ENCODE results near the gene GSK3A. TPM values are rescaled to one million over a fixed set of nuclear protein-coding genes. Genes with fewer than 3 reads are reported as not detected.

Gene GSK3A
- total and polyA plus RNA-seq, 2 donors (not counting 1 experiment from before 2014, with no cell fraction given): 38.5 to 42.0 TPM

DNA sequence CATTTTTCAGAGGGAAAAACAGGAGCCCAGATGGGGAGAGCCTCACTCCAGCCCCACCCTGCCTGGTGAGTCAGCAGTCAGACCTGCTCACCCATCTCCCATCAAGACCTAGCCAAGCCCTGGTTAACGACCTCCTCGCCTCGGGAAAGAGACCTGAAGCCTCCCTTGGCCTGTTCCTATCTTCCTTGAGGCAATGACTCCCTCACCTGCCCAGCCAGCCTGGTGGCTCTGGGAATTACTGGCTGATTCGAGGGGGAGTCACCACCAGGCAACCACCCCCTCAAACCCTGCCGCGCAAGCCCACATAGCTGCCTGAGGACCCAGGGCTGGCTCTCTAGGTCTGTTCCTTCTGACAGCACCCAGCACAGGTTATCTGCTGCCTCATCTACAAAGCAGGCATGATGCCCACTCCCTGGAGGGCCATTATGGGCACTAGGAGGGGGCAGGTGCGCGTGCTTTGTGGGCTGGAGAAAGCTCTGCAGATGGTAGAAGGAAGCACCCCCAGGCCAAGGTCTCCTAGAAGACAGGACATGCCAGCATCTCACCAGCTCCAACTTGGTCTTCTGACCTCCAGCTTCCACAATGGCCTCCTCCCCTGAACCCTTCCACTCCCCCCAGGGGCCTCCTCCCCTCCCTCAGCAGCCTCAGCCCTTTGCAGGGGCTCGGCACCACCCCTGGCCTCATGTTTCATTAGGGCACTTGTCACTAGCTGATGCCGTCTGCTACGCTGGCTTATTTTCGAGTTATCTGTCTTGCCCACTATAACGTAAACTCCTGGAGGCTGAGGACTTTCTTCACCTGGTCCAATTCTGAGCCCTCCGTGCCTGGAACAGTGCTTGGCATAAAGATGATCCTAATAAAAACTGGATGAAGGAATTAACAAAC lies 35.3 kb downstream of the GSK3A start:
- TF ChIP-seq, protein P1, sequence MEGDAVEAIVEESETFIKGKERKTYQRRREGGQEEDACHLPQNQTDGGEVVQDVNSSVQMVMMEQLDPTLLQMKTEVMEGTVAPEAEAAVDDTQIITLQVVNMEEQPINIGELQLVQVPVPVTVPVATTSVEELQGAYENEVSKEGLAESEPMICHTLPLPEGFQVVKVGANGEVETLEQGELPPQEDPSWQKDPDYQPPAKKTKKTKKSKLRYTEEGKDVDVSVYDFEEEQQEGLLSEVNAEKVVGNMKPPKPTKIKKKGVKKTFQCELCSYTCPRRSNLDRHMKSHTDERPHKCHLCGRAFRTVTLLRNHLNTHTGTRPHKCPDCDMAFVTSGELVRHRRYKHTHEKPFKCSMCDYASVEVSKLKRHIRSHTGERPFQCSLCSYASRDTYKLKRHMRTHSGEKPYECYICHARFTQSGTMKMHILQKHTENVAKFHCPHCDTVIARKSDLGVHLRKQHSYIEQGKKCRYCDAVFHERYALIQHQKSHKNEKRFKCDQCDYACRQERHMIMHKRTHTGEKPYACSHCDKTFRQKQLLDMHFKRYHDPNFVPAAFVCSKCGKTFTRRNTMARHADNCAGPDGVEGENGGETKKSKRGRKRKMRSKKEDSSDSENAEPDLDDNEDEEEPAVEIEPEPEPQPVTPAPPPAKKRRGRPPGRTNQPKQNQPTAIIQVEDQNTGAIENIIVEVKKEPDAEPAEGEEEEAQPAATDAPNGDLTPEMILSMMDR (IDR thresholded peaks at IDR 0.05): no peak
- no peak for TF ChIP-seq EZH2 (IDR thresholded peaks at IDR 0.05; ENCODE audit: borderline replicate concordance, insufficient read depth, low read depth, low read length, poor library complexity, severe bottlenecking)
- intact Hi-C loops (cut with micrococcal nuclease): no loop called here
- Histone ChIP-seq H3K27ac (ENCODE audit: low read length in 2 of 2) (no peak overlapping the region), H3K4me1 (ENCODE audit: control insufficient read depth in 2 of 2, insufficient read depth in 2 of 2, low read length in 2 of 2) (peaks cover 22% of the 10 kb centered on the region in 2 donors), H3K4me3 (ENCODE audit: control extremely low read depth in 1 of 5, extremely low read depth in 1 of 5, insufficient read depth in 1 of 5, low read depth in 2 of 5, low read length in 4 of 5) (no peak overlapping the region), H3K27me3 (replicated peaks in 1 of 4; ENCODE audit: control extremely low read depth in 1 of 4, control insufficient read depth in 3 of 4, insufficient read depth in 4 of 4, low read length in 3 of 4) (no peaks in the 10 kb centered on the region), H3K9ac (ENCODE audit: low read length) (no peak overlapping the region), H3K79me2 (ENCODE audit: control insufficient read depth, insufficient read depth, low read length) (peaks cover 93% of the 10 kb centered on the region), H2AFZ (ENCODE audit: insufficient read depth, low read depth, low read length, poor library complexity, severe bottlenecking) (no peak overlapping the region), H3K36me3 (replicated peaks in 1 of 2; ENCODE audit: control extremely low read depth in 1 of 2, control insufficient read depth in 1 of 2, extremely low read depth in 1 of 2, insufficient read depth in 2 of 2, low read length in 1 of 2) (peaks cover 0 to 85% of the 10 kb centered on the region in 2 experiments), H4K20me1 (ENCODE audit: control insufficient read depth, insufficient read depth, low read length, poor library complexity, severe bottlenecking) (peaks cover 88% of the 10 kb centered on the region), H3K4me2 (replicated peaks; ENCODE audit: low read depth, low read length, poor library complexity, severe bottlenecking) (no peak overlapping the region), H3K9me3 (ENCODE audit: control extremely low read depth in 1 of 3, control insufficient read depth in 2 of 3, insufficient read depth in 1 of 3, low read length in 2 of 3) (peaks cover 0 to 4% (median 0%) of the 10 kb centered on the region in 3 donors)
- no peak for DNase-seq
- Mint-ChIP-seq H3K9me3 (ENCODE audit: insufficient read depth) (no peaks in the 10 kb centered on the region), H3K4me3 (no peak overlapping the region), H3K27ac (peak overlapping the region; percentile 46), H3K4me1 (peaks cover 46% of the 10 kb centered on the region), H3K27me3 (no peaks in the 10 kb centered on the region)
- CTCF ChIA-PET: interaction anchor here (0.7 kb wide), 1 partner anchor 9 kb away, joined by 3 read pairs; no protein-coding TSS in a partner anchor
- no peak for ATAC-seq (ENCODE audit: low read depth)
- 96% methylated on average over 10 of the region's 14 CpGs for WGBS (ENCODE audit: insufficient coverage)
- POLR2A ChIA-PET: no interaction called here

DNA sequence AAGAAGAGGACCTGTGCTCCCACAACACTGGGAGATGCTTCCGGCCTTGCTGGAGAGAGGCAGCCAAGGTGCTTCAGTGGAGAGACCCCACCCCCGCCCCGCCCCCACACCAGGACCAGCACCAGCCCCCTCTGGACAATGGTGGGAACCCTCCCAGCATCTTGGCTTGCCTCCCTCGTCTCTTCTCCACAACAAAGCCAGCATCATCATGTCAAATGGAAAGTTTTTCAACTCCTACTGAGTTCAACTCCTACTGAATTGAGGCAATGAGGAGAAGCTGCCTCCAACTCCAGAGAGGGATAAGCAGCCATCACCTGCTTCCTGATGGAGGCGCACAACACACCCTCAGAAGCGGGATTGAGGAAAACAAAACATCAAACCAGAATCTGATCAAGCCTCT lies 37.7 kb downstream of the GSK3A start:
- H4K20me1 ChIP-seq (ENCODE audit: control insufficient read depth, insufficient read depth, low read length, poor library complexity, severe bottlenecking): peaks cover 70% of the 10 kb centered on the region
- no peak overlapping the region for H3K27ac ChIP-seq (ENCODE audit: low read length in 2 of 2)
- H3K27ac Mint-ChIP-seq: peak overlapping the region; percentile 32
- ATAC-seq (ENCODE audit: low read depth) (no peak), DNase-seq (no peak)
- peaks cover 70% of the 10 kb centered on the region for H3K79me2 ChIP-seq (ENCODE audit: control insufficient read depth, insufficient read depth, low read length)
- WGBS (ENCODE audit: insufficient coverage): 90% methylated on average over 3 of the region's 6 CpGs
- H3K27me3 ChIP-seq (replicated peaks in 1 of 4; ENCODE audit: control extremely low read depth in 1 of 4, control insufficient read depth in 3 of 4, insufficient read depth in 4 of 4, low read length in 3 of 4): no peaks in the 10 kb centered on the region
- no peak overlapping the region for H3K4me2 ChIP-seq (replicated peaks; ENCODE audit: low read depth, low read length, poor library complexity, severe bottlenecking)
- H3K4me3 ChIP-seq (ENCODE audit: control extremely low read depth in 1 of 5, extremely low read depth in 1 of 5, insufficient read depth in 1 of 5, low read depth in 2 of 5, low read length in 4 of 5): no peak overlapping the region
- peaks cover 45 to 47% of the 10 kb centered on the region in 2 donors for H3K4me1 ChIP-seq (ENCODE audit: control insufficient read depth in 2 of 2, insufficient read depth in 2 of 2, low read length in 2 of 2)
- peaks cover 0 to 75% of the 10 kb centered on the region in 2 experiments for H3K36me3 ChIP-seq (replicated peaks in 1 of 2; ENCODE audit: control extremely low read depth in 1 of 2, control insufficient read depth in 1 of 2, extremely low read depth in 1 of 2, insufficient read depth in 2 of 2, low read length in 1 of 2)
- H3K9ac ChIP-seq (ENCODE audit: low read length): no peak overlapping the region
- peaks cover 67% of the 10 kb centered on the region for H3K4me1 Mint-ChIP-seq
- H3K4me3 Mint-ChIP-seq: no peak overlapping the region
- ChIA-PET POLR2A (no interaction called here), CTCF (no interaction called here)
- no peaks in the 10 kb centered on the region for H3K9me3 Mint-ChIP-seq (ENCODE audit: insufficient read depth)
- no peak for TF ChIP-seq EZH2 (IDR thresholded peaks at IDR 0.05; ENCODE audit: borderline replicate concordance, insufficient read depth, low read depth, low read length, poor library complexity, severe bottlenecking)
- TF ChIP-seq, protein P1 (IDR thresholded peaks at IDR 0.05): no peak
- intact Hi-C loops (cut with micrococcal nuclease): loop anchor here (5.0 kb wide), 1 partner anchor 78 kb away; no protein-coding TSS in a partner anchor
- peaks cover 0 to 4% (median 0%) of the 10 kb centered on the region in 3 donors for H3K9me3 ChIP-seq (ENCODE audit: control extremely low read depth in 1 of 3, control insufficient read depth in 2 of 3, insufficient read depth in 1 of 3, low read length in 2 of 3)
- H2AFZ ChIP-seq (ENCODE audit: insufficient read depth, low read depth, low read length, poor library complexity, severe bottlenecking): no peak overlapping the region
- H3K27me3 Mint-ChIP-seq: no peaks in the 10 kb centered on the region
